Measurements from ENCODE around the gene MS4A14. TPM values are rescaled to one million over a fixed set of nuclear protein-coding genes. Genes with fewer than 3 reads are reported as not detected.

MS4A14 gene
- total and polyA plus RNA-seq, 2 experiments from 2014 or later = not detected

DNA sequence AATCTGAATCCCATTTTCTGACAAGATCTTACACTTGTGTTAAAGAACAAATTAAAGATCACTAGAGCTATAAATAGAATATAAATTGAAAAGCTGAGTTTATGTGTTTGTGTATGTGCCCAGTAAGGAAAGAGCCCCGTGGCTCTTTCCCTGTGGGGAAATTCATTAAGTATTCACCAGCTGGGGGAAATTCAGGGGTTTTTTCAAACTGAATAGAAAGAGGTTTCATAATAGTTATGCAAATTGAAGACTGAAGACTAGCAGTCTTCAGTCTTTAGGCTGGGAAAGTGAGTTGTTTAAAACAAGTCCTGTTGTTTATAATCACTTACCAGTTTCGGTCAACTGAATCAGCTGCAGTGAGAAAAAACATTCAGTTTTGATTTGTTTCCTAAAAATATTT lies 29.2 kb upstream of the MS4A14 start:
- H3K27ac Mint-ChIP-seq = no peak overlapping the region
- no peaks in the 10 kb centered on the region for H3F3A ChIP-seq (replicated peaks; ENCODE audit: low read depth)
- DNase-seq (ENCODE audit: low spot score) (peak; percentile 50), ATAC-seq (peak; percentile 29; the same call in 1 of the 3 replicates)
- no peaks in the 10 kb centered on the region for H3K79me2 ChIP-seq (replicated peaks; ENCODE audit: insufficient read depth)
- TF ChIP-seq CREB1 (CRISPR knock-in tag; IDR thresholded peaks at IDR 0.05; ENCODE audit: low read depth) = no peak
- TF ChIP-seq, protein P1, sequence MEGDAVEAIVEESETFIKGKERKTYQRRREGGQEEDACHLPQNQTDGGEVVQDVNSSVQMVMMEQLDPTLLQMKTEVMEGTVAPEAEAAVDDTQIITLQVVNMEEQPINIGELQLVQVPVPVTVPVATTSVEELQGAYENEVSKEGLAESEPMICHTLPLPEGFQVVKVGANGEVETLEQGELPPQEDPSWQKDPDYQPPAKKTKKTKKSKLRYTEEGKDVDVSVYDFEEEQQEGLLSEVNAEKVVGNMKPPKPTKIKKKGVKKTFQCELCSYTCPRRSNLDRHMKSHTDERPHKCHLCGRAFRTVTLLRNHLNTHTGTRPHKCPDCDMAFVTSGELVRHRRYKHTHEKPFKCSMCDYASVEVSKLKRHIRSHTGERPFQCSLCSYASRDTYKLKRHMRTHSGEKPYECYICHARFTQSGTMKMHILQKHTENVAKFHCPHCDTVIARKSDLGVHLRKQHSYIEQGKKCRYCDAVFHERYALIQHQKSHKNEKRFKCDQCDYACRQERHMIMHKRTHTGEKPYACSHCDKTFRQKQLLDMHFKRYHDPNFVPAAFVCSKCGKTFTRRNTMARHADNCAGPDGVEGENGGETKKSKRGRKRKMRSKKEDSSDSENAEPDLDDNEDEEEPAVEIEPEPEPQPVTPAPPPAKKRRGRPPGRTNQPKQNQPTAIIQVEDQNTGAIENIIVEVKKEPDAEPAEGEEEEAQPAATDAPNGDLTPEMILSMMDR (conservative IDR thresholded peaks at IDR 0.05; ENCODE audit: low read depth in 2 of 2) = no peak
- no peak for TF ChIP-seq ZNF114 (CRISPR knock-in tag; IDR thresholded peaks at IDR 0.05)
- TF ChIP-seq, protein P2, sequence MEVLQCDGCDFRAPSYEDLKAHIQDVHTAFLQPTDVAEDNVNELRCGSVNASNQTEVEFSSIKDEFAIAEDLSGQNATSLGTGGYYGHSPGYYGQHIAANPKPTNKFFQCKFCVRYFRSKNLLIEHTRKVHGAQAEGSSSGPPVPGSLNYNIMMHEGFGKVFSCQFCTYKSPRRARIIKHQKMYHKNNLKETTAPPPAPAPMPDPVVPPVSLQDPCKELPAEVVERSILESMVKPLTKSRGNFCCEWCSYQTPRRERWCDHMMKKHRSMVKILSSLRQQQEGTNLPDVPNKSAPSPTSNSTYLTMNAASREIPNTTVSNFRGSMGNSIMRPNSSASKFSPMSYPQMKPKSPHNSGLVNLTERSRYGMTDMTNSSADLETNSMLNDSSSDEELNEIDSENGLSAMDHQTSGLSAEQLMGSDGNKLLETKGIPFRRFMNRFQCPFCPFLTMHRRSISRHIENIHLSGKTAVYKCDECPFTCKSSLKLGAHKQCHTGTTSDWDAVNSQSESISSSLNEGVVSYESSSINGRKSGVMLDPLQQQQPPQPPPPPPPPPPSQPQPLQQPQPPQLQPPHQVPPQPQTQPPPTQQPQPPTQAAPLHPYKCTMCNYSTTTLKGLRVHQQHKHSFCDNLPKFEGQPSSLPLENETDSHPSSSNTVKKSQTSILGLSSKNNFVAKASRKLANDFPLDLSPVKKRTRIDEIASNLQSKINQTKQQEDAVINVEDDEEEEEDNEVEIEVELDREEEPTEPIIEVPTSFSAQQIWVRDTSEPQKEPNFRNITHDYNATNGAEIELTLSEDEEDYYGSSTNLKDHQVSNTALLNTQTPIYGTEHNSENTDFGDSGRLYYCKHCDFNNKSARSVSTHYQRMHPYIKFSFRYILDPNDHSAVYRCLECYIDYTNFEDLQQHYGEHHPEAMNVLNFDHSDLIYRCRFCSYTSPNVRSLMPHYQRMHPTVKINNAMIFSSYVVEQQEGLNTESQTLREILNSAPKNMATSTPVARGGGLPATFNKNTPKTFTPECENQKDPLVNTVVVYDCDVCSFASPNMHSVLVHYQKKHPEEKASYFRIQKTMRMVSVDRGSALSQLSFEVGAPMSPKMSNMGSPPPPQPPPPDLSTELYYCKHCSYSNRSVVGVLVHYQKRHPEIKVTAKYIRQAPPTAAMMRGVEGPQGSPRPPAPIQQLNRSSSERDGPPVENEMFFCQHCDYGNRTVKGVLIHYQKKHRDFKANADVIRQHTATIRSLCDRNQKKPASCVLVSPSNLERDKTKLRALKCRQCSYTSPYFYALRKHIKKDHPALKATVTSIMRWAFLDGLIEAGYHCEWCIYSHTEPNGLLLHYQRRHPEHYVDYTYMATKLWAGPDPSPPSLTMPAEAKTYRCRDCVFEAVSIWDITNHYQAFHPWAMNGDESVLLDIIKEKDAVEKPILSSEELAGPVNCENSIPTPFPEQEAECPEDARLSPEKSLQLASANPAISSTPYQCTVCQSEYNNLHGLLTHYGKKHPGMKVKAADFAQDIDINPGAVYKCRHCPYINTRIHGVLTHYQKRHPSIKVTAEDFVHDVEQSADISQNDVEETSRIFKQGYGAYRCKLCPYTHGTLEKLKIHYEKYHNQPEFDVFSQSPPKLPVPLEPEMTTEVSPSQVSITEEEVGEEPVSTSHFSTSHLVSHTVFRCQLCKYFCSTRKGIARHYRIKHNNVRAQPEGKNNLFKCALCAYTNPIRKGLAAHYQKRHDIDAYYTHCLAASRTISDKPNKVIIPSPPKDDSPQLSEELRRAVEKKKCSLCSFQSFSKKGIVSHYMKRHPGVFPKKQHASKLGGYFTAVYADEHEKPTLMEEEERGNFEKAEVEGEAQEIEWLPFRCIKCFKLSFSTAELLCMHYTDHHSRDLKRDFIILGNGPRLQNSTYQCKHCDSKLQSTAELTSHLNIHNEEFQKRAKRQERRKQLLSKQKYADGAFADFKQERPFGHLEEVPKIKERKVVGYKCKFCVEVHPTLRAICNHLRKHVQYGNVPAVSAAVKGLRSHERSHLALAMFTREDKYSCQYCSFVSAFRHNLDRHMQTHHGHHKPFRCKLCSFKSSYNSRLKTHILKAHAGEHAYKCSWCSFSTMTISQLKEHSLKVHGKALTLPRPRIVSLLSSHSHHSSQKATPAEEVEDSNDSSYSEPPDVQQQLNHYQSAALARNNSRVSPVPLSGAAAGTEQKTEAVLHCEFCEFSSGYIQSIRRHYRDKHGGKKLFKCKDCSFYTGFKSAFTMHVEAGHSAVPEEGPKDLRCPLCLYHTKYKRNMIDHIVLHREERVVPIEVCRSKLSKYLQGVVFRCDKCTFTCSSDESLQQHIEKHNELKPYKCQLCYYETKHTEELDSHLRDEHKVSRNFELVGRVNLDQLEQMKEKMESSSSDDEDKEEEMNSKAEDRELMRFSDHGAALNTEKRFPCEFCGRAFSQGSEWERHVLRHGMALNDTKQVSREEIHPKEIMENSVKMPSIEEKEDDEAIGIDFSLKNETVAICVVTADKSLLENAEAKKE (CRISPR knock-in tag; IDR thresholded peaks at IDR 0.05) = no peak
- no peak for TF ChIP-seq STAT1 (IDR thresholded peaks at IDR 0.05; ENCODE audit: unreplicated experiment)
- TF ChIP-seq ZNF331 (CRISPR knock-in tag; IDR thresholded peaks at IDR 0.05; ENCODE audit: low read depth) = no peak
- no peak for TF ChIP-seq POLR2AphosphoS5 (IDR thresholded peaks at IDR 0.05; ENCODE audit: low read depth)
- TF ChIP-seq JUNB (IDR thresholded peaks at IDR 0.05; ENCODE audit: unreplicated experiment) = no peak
- TF ChIP-seq, protein P3, sequence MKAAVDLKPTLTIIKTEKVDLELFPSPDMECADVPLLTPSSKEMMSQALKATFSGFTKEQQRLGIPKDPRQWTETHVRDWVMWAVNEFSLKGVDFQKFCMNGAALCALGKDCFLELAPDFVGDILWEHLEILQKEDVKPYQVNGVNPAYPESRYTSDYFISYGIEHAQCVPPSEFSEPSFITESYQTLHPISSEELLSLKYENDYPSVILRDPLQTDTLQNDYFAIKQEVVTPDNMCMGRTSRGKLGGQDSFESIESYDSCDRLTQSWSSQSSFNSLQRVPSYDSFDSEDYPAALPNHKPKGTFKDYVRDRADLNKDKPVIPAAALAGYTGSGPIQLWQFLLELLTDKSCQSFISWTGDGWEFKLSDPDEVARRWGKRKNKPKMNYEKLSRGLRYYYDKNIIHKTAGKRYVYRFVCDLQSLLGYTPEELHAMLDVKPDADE (IDR thresholded peaks at IDR 0.05) = no peak
- TF ChIP-seq, protein P4, sequence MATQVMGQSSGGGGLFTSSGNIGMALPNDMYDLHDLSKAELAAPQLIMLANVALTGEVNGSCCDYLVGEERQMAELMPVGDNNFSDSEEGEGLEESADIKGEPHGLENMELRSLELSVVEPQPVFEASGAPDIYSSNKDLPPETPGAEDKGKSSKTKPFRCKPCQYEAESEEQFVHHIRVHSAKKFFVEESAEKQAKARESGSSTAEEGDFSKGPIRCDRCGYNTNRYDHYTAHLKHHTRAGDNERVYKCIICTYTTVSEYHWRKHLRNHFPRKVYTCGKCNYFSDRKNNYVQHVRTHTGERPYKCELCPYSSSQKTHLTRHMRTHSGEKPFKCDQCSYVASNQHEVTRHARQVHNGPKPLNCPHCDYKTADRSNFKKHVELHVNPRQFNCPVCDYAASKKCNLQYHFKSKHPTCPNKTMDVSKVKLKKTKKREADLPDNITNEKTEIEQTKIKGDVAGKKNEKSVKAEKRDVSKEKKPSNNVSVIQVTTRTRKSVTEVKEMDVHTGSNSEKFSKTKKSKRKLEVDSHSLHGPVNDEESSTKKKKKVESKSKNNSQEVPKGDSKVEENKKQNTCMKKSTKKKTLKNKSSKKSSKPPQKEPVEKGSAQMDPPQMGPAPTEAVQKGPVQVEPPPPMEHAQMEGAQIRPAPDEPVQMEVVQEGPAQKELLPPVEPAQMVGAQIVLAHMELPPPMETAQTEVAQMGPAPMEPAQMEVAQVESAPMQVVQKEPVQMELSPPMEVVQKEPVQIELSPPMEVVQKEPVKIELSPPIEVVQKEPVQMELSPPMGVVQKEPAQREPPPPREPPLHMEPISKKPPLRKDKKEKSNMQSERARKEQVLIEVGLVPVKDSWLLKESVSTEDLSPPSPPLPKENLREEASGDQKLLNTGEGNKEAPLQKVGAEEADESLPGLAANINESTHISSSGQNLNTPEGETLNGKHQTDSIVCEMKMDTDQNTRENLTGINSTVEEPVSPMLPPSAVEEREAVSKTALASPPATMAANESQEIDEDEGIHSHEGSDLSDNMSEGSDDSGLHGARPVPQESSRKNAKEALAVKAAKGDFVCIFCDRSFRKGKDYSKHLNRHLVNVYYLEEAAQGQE (IDR thresholded peaks at IDR 0.05; ENCODE audit: unreplicated experiment) = no peak
- no peak for TF ChIP-seq EZH2phosphoT487 (IDR thresholded peaks at IDR 0.05; ENCODE audit: unreplicated experiment)
- no peak for TF ChIP-seq EZH2 (IDR thresholded peaks at IDR 0.05; ENCODE audit: low read depth, unreplicated experiment)
- no peak for TF ChIP-seq NANOG (IDR thresholded peaks at IDR 0.05; ENCODE audit: borderline replicate concordance)
- H2AFZ ChIP-seq = no peak overlapping the region
- peaks cover 11% of the 10 kb centered on the region for H3K4me1 ChIP-seq (ENCODE audit: insufficient read depth)
- peaks cover 35% of the 10 kb centered on the region for H3K36me3 Mint-ChIP-seq (ENCODE audit: low read depth)
- H4K20me1 ChIP-seq (replicated peaks; ENCODE audit: insufficient read depth) = no peaks in the 10 kb centered on the region
- H3K27ac ChIP-seq (ENCODE audit: low read depth) = peak overlapping the region; percentile 85
- H3K4me3 ChIP-seq = no peak overlapping the region
- H3K4me3 Mint-ChIP-seq = no peak overlapping the region
- H3K4me1 Mint-ChIP-seq = peaks cover 16% of the 10 kb centered on the region
- peaks cover 31% of the 10 kb centered on the region for H3K9me3 Mint-ChIP-seq
- H3K27me3 Mint-ChIP-seq (ENCODE audit: insufficient read depth, low read depth, poor library complexity) = no peaks in the 10 kb centered on the region
- H3K27me3 ChIP-seq (ENCODE audit: insufficient read depth) = no peaks in the 10 kb centered on the region
- no peaks in the 10 kb centered on the region; the same call in 1 of the 2 replicates for H3K36me3 ChIP-seq (ENCODE audit: insufficient read depth)
- peak overlapping the region; percentile 45; the same call in 1 of the 2 replicates for H3K4me2 ChIP-seq
- peaks cover 17% of the 10 kb centered on the region for H3K9me2 ChIP-seq (ENCODE audit: insufficient read depth)
